ENCODE data around the gene LETM1.

- TF ChIP-seq EZH2phosphoT487 (IDR thresholded peaks at IDR 0.05; ENCODE audit: insufficient read depth, low read depth) (no peak), EZH2 (IDR thresholded peaks at IDR 0.05; ENCODE audit: insufficient read depth, poor library complexity, severe bottlenecking) (no peak)
These were observed 46.0 kb downstream of the LETM1 start for GRCh38 chr4:1809754-1810502.
